ENCODE data around the gene KRT35.

KRT35 gene

DNA sequence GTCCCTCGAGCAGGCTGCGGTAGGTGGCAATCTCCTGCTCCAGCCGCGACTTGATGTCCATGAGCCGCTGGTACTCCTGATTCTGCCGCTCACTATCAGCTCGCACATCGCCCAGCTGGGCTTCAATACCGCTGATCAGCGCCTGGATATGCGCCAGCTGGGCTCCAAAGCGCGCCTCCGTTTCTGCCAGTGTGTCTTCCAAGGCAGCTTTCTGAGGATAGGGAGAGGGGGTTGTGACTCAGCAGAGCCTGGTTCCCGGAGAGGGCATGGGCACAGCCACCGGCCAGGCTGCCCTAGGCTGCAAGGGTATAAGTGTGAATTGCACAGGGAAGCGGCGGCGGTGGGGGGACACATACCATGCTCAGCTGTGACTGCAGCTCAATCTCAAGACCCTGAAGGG is 42.8 kb upstream of the KRT35 start:
- no peak for FAIRE-seq
- TF ChIP-seq, protein P1, sequence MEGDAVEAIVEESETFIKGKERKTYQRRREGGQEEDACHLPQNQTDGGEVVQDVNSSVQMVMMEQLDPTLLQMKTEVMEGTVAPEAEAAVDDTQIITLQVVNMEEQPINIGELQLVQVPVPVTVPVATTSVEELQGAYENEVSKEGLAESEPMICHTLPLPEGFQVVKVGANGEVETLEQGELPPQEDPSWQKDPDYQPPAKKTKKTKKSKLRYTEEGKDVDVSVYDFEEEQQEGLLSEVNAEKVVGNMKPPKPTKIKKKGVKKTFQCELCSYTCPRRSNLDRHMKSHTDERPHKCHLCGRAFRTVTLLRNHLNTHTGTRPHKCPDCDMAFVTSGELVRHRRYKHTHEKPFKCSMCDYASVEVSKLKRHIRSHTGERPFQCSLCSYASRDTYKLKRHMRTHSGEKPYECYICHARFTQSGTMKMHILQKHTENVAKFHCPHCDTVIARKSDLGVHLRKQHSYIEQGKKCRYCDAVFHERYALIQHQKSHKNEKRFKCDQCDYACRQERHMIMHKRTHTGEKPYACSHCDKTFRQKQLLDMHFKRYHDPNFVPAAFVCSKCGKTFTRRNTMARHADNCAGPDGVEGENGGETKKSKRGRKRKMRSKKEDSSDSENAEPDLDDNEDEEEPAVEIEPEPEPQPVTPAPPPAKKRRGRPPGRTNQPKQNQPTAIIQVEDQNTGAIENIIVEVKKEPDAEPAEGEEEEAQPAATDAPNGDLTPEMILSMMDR (IDR thresholded peaks at IDR 0.05; ENCODE audit: insufficient read depth, missing control alignments): no peak
- DNase-seq (ENCODE audit: insufficient read length, low spot score): no peak

DNA sequence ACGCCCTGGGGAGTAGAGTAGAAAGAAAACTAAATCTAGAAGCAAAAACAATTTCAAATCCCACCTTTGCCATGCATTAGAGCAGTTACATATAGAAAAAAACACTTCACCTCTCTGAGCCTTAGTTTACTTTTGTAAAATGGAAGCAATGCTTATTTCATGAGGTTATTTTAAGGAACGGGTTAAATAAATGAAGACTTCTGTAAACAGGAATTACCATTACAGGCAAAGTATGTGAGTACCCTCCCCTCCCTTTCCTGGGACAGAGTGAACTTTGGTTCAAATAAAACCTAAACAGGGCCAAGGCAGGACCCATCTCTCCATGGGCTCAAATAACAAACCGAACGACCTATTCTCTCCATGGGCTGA is 42.3 kb upstream of the KRT35 start:
- FAIRE-seq: no peak
- no peak for DNase-seq (ENCODE audit: insufficient read length, low spot score)
- TF ChIP-seq, protein P1 (IDR thresholded peaks at IDR 0.05; ENCODE audit: insufficient read depth, missing control alignments): no peak

DNA sequence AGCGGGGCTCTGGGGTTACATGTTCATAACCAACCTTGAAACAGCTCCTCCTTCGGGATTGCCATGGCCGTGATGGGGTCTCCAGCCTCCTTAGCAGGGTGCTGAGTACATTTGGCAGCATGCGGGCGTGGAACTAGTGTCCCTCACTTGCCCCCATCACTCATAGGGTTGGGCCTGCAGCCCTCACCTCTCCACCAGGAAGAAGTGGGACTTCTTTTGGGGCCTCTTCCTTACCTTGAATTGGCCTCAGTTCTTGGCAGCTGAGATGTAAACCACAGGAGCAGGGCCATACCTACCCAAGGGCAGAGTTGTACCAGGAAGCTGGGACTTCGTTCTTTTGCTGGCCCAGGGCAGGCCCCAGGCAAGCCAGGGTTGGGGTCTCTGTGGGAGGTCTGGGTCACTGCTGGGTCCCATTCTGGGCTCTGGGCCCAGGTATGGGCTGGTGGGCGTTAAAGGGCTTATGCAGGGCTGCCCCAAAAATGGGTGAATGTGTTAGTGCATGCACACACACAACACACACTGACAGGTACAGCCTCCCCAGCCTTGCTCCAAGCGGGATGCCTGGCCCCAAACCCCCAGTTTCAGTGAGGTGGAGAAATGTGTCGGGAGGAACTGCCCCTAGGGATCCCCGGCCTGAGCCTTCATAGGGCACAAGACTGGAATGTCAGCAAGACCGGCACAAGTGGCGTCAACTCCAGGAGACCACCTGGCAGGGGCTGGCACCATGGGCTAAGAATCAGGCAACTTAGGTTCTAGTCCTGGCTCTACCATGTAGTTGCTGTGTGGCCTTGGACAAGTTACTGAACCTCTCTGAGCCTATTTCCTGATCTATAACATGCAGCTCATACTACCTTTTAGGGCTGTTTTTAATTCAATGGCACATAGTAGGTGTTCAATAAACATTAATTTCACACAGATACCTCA is 41.6 kb upstream of the KRT35 start:
- TF ChIP-seq, protein P1 (IDR thresholded peaks at IDR 0.05; ENCODE audit: insufficient read depth, missing control alignments): no peak
- DNase-seq (ENCODE audit: insufficient read length, low spot score): no peak
- FAIRE-seq: no peak

DNA sequence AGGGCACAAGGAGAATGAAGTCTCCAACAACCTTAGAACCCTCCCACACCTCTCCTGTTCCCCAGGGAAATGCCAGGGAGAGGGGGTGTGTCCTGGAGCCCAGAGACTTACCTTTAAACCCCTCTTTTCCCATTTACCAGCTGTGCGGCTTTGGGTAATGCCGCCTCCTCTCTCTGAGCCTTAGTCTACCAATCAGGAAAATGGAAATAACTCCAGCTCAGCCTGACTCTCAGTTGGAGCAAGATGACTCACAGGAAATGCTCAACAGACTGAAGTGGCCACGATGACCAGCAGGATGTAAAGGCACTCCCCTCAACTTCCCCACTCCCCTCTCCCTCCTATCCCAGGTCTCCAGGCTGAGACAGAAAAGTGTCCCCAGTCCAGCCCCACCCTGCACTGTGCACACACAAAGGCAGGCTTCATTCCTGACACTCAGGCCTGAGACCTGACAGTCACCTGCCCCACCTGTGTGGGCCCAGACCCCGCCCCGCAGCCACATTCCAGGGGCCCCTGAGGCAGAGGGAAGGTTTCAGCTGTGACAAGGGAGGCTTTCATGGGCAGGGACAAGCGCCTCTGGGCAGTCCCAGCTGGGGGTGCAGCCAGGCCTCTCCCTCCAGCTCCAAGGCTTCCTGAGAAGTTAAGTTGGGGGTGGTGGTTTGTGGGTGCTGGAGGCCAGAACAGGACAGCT is 40.8 kb upstream of the KRT35 start:
- FAIRE-seq (no peak), DNase-seq (ENCODE audit: insufficient read length, low spot score) (no peak)
- TF ChIP-seq, protein P1 (IDR thresholded peaks at IDR 0.05; ENCODE audit: insufficient read depth, missing control alignments): no peak

DNA sequence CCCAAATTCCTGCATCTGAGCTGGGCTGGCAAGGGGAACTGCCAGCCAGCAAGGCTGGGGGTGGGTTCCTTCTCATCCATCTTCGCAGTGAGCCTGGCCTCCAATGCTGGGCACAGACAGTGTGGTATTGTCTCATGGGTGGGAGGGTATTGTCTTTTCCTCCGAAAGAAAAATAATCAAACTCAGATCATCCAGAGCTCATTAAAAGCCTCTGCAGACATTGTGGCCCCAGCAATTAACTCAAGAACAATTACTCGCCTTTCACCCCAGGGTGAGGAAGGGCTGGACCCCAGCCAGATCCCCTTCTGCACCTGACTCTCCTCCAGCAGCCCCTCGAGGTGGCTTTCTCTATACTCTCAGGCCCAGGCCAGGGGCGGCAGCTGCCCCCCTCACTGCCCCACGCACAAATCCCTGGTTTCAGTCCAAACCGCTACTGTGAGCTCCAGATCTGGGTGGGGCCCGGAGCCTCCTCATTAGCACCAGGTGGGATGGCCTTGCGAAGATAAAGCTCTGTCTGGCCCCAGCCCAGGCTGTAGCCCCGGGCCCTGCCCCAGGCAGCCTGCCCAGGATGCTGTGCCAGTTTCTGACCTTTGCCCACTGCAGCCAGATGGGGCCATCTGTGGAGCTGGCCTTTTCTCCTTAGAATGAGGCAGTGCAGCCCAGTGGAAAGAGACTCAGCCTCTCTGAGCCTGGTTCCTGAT is 40.0 kb upstream of the KRT35 start:
- TF ChIP-seq, protein P1 (IDR thresholded peaks at IDR 0.05; ENCODE audit: insufficient read depth, missing control alignments): no peak
- FAIRE-seq: no peak
- DNase-seq (ENCODE audit: insufficient read length, low spot score): no peak

DNA sequence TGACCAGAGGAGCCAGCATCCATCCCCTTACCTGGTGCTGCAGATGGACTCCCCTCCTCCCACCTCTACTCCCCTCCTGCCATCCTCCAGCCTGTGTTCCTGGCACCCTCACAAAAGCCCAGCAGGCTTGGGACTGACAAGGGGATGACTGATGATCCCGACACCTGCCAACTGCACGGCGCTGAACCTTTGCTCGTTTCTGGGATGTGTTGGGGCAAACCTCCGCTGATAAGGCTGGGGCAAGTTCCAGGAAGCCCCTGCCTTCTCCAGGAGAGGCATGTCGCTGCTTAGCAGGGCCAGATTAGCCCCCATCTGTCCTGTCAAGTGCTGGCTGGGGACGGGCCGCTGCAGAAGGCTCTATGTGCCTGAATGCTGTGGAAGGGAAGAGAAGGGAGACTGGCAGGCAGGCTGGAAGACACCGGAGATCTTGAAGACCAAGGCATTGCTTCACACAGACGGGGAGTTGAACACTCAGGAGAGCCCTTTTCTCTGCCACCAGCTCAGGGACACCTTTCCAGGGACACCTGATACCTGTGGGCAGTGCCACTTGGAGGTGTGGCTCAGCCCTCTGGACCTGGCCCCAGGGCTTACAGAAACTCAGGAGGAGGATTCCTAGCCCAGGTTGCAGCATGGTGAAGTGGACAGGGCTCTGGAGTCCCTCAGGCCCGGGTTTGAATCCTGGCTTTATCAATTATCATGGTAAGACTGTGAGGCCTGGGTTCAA is 38.7 kb upstream of the KRT35 start:
- FAIRE-seq (no peak), DNase-seq (ENCODE audit: insufficient read length, low spot score) (no peak)
- TF ChIP-seq, protein P1 (IDR thresholded peaks at IDR 0.05; ENCODE audit: insufficient read depth, missing control alignments): no peak

Data from D721Med (cell line).